GM21717 (cell line): ENCODE data around the gene ZFYVE1.
"Not testable (repeated sequence)": the region's sequence is repeated elsewhere in the genome, so short reads cannot be mapped to it uniquely, and the experiment has no call there.

Experiments
- ATAC-seq: cut with Tn5 transposase; IDR thresholded peaks from one replicate; pipeline ENCODE4 v1.9.1; 2021; ENCODE audit warnings: mild to moderate bottlenecking, moderate library complexity; ENCODE audit not compliant: unreplicated experiment

The ZFYVE1 gene

DNA sequence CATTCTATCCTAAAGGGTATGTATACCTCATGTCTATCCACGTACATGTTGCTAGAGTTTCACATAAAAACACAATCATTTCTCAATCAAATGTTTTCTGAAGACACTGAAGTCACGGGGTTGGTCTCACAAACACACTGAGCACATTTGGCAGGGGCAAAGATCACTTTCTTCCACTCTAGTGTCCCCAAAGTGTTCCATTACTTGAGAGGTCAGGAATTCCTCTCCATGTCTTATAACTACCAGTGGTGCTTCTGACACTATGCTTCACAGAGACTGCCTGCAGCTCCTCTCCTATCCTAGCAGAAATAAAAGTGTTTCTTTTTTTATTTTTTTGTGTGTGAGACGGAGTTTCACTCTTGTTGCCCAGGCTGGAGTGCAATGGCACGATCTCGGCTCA, 19.1 kb downstream of the ZFYVE1 start:
- no peak for ATAC-seq

DNA sequence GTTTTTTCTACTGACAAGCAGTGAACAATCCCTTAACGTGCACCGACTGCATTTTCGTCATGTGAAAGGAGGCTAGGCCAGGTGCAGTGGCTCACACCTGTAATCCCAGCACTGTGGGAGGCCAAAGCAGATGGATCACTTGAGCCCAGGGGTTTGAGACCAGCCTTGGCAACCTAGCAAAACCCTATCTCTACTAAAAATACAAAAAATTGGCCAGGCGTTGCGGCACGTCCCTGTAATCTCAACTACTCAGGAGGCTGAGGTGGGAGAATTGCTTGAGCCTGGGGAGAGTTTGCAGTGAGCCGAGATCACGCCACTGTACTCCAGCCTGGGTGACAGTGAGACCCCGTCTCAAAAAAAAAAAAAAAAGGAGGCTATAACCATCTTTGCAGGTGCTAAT, 22.3 kb downstream of the ZFYVE1 start:
- not testable (repeated sequence) for ATAC-seq

DNA sequence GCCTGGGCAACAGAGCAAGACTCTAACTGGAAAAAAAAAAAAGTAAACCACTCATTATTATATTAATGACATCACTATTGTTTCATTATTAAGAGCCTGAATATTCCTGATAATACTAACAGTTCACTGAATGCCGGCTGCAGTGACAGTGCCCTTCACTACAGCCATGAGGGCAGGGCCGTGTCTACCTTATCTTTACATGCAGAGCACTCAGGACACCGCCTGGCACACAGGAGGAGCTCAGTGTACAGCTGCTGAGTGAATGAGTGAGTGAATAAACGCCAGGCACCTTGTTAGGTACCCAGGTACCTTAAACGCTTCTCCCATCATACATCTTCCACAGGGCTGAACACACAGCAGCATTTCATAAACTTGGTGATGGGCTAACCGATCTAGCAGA, 23.2 kb downstream of the ZFYVE1 start:
- no peak for ATAC-seq

DNA sequence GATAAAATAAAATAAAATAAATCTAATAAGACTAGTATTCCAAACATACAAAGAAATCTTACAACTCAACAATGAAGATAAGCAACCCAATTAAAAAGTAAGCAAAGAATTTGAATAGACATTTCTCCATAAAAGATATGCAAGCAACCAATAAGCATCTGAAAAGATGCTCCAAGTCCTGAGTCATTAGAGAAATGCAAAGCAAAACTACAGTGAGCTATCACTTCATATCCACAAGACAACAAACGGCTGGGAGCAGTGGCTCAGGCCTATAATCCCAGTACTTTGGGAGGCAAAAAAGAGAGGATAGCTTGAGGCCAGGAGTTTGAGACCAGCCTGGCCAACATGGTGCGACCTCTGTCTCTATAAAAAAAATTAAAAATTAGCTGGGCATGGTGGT, 26.8 kb downstream of the ZFYVE1 start:
- no peak for ATAC-seq

DNA sequence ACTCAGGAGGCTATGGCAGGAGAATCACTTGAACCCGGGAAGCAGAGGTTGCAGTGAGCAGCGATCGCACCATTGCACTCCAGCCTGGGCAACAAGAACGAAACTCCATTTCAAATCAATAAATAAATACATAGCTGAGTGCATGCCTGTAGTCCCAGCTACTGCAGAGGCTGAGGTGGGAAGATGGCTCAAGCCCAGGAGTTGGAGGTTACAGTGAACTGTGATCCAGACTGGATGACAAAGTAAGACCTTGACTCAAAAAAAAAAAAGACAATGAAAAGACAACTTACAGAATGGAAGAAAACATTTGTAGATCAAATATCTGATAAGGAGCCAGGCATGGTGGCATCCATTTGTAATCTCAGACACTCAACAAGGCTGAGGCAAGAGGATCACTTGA, 27.6 kb downstream of the ZFYVE1 start:
- no peak for ATAC-seq

DNA sequence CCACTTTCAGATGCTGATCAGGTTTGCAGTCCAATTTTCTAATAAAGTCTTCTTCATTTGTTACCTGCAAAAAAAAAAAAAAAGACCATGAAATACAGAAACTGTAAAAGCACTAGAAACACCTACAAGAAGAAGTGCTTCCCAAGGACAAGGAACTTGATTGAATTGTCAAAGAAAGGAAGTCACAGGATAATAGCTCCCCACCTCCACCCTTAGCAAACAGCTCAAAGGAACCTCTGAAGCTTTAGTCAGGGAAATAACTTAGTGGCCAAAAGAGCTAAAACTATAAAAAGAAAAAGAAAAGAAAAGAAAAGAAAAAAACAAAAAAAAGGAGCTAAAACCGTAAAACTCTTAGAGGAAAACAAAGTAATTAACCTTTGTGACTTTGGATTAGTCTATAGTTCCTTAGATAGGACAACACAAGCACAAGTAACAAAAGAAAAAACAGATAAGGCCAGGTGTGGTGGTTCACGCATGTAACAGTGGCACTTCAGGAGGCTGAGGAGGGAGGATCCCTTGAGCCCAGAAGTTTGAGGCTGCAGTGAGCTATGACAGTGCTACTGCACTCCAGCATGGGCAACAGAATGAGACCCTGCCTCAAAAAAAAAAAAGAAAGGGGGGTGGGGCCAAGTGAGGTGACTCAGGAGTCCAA, 28.5 kb downstream of the ZFYVE1 start:
- no peak for ATAC-seq

DNA sequence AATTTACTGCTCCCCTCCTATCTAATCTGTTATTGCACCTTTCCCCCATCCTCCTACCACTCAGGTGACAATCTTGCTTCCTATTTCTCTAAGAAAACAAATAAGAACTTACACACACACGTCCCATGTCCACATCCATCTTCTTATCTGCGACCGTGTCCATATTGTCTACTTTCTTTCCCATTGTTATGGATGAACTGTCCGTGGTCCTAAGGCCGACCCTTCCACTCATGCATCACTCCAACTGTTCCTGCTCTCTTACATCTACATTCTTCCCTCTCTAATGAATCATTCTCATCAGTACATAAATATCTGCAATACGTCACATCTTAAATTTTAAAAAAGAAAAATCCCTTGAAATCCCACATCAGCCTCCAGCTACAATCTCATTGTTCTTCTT, 30.0 kb downstream of the ZFYVE1 start:
- no peak for ATAC-seq

DNA sequence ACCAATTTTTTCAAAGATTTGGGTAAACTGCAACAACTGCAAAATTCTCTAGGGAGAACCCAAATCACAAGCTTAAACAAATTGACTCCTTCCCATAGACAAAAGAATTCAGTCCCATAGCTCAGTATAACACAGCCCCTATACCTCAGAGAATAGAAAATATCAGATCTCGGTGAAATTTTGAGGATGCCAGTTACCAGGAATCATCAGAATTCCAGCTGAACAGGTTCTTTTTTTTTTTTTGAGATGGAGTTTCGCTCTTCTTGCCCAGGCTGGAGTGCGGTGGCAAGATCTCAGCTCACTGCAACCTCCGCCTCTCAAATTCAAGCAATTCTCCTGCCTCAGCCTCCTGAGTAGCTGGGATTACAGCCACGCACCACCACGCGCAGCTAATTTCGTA, 36.7 kb downstream of the ZFYVE1 start:
- no peak for ATAC-seq

DNA sequence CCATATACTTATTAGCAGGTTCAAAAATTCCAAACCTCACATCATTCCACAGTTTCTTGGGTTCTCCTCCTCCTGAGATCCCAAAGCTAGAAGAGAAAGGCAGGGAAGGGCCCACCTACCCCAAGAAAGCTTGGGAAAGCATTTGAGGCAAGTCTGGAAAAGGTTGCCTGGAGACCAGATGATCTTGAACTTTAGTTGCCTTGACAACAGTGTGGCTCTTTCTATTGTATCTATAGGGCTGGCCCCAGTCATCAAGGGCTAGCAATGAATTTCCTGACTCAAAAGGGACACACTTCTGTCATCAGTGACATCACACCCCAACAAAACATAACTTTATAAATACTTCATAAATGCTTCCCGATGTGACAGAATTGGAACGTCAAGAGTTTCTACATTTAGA, 40.0 kb downstream of the ZFYVE1 start:
- ATAC-seq, result no peak

DNA sequence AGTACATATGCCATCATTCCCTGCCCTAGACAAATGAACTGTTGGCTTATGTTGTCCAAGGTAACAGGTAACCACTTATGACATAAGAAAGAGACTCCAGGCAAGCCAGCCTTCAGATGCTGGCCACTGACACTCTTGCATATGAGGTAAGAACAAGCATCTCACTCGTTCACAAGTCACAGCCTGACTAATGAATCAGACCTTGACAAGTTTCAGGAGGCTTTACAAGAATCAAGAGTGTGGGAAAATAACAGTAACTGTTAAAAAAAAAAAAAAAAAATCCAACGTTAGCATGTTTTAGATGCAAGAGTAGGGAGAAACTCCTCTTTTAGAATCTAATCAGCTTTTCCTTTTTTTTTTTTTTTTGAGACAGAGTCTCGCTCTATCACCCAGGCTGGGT, 40.7 kb downstream of the ZFYVE1 start:
- ATAC-seq, result no peak

DNA sequence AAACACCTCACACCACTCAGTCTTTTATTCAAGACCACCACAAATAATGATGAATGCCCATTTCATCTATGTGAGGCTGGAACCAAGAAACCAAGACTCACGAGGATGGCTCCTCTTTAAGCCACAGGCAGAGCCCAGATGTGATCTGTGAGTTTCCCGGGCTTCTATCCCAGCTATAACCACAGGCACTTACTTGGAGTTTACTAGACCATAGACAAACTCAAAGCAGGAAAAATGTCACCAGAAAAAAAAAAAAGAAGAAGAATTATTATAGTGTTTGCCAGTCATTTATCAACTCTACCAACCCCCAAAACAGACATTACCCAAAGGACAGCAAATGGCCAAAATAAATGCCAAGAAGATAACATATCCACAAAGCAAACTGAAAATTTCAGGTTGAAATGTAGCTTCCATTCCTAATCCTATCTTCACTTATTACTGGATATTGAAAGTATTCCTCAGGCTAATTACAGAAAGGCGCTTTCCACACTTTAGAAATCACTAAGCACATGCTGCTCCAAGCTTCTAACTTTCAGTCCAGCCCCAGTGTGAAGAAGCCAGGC, 44.7 kb downstream of the ZFYVE1 start:
- no peak for ATAC-seq

DNA sequence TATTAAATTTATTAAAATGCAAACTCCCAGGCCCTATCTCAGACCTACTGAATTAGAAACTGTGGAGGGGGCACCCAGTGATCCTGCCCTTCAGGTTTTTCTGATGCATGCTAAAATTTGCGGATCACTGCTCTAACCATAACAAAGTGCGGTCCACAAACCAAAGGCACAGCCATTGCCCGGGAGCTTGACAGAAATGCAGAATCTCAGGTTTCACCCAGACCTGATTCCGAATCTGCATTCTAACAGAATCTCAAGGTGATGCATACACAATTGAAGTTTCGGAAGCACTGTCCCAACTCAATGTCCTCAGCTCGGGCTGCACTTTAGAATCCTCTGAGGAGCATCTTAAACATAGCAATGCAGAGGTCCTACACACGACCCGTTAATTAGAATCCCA, 46.0 kb downstream of the ZFYVE1 start:
- ATAC-seq, result no peak

DNA sequence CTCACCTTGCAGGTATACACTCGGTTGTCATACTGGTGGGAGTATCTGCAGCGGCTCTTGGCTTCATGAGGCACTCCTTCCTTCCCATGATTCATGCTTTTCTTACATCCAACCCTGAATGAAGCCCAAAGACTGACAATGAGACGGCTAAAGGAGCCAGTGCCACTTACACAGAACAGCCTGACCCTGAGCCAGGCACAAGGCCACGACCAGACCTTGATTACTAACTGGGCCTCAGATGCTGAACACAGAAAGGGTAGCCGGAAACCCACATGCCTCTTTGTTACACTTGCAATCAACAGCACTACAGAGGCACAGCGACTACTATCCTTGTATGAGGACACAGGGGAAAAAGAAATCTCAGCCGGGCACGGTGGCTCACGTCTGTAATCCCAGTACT, 48.0 kb downstream of the ZFYVE1 start:
- no peak for ATAC-seq

DNA sequence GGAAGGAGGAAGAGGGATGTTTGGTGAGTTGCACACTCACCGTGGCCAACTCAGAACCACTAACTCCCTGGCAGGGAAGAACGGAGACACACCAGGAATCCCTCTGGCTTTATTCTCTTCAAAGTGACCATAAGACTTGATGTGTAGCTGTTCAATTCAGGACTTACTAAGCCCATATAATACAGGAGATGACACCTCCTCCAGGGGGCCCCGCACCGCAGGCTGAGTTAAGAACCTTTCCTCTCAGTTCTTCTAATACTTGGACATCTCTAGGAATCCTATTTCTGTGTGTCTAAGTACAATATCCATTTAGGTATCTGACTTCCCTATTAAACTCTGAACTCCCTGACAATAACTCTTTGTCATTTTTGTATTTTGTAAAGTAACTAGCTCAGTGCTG, 51.1 kb downstream of the ZFYVE1 start:
- no peak for ATAC-seq

DNA sequence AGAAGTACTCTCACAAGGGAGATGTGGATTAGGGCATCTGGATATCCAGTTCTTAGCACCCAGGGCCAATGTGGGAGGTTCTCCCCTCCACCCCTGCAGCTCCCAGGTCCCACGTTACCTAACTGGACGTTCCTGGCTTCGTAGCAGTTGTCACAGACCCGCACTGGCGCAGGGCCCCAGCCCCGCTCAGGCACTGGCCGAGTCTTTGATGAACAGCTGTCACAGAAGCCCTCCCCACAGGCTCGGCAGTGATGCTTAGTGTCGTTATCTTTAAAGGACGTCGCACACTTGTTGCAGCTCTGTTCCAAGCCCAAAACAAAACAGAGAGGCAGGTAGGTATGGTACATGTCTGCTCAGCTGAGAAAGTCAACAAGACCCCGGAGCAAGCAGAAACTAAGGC, 52.2 kb downstream of the ZFYVE1 start:
- ATAC-seq, result no peak

DNA sequence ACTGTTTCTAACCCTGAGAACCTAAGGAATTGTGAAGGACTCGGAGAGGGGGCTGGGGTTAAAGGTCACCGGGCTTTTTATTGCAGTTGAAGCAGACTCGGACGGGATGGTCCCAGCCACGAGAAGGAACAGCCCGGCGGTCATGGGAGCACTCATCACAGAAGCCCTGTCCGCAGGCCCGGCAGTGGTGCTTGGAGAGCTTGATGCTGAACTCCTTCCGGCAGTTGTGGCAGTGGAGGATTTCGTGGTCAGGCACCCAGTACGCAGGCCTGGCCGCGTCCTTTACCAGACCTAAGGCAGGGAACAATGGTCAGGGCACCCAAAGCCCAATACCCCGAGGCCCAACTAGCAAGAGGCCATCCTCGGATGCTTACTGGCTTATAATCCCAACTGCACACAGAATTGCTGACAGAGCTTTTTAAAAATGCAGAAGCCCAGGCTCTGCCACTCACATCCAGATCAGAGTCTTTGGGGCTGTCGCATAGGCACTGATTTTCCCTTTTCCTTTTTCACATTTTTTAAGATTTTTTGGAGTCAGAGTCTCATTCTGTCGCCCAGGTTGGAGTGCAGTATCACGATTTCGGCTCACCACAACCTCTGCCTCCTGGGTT, 56.0 kb downstream of the ZFYVE1 start:
- ATAC-seq, result no peak

DNA sequence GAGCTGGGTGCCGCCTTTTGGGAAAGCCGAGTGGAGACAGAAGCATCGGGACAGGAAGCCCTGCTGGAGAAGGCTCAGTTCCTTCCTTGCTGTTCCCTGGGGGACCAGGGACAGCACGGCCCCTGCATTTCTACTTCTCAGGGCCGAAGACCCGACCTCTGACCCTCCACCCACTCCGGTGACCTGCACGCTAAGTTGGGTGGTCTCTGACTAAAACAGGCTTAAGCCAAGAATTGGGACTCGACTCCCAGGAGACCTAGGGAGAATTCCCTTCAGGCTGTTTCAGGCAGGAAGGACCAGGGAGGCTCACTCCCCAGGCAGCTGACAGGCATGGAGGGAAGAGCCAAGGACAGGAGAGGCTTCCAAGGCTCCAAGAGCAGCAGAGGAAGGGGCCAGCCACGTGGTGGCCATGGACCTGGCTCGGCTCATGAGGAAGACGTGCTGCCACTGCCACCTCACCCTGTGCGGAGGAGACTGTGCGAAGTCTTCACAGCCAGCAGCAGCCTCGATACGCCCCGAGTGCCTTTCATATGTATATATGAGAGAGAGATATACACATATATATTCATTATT, 56.8 kb downstream of the ZFYVE1 start:
- no peak for ATAC-seq

DNA sequence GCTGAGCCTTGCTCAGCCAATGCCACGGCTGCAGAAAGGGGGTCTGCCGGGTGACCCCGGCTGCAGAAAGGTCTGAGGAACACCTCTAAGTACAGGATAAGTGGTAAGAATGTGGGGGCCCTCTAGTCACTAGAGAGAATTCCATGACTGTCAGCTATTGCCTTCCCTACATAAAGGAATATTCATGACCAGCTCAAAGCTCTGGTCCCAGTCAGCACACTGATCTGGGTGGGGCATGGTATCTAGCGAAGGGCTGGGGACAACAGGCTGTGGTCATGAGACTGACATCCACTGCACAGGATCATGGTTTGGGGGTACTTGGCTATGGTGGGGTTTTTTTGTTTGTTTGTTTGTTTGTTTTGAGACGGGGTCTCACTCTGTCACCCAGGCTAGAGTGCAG, 58.6 kb downstream of the ZFYVE1 start:
- no peak for ATAC-seq

DNA sequence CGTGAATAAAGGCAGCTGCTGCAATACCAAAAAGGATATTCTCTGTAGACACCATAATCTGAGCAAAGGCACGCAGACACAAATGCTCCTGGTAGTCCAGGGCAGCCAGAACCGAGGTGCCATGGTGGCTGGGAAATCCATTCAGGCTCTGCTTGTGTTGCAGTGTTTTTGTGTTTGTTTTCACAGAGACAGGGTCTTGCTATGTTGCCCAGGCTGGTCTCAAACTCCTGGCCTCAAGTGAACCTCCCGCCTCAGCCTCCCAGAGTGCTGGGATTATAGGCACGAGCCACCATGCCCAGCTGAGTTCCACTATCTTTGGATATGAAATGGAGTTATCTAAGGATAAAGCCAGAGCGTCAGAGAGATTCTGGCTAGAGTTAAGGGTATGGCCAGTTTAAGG, 60.9 kb downstream of the ZFYVE1 start:
- no peak for ATAC-seq

DNA sequence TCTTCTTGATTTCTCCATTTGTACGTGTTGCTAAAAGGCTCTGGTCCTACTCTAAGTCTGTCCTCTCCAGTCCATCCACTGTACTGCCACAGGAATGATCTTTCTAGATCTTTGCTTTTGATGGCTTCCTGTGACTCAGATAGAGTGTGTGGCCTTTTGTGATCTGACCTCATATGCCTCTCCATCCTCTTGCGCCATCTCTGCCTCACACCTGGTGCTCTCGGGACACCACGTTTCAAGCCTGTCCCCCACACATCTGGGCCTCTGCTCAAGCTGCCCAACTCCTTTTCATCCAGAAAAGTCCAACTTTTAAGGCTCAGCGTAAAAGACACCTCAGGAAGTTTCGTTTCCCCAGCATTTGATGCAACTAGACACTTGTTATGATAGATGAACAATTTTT, 61.7 kb downstream of the ZFYVE1 start:
- ATAC-seq, result no peak

DNA sequence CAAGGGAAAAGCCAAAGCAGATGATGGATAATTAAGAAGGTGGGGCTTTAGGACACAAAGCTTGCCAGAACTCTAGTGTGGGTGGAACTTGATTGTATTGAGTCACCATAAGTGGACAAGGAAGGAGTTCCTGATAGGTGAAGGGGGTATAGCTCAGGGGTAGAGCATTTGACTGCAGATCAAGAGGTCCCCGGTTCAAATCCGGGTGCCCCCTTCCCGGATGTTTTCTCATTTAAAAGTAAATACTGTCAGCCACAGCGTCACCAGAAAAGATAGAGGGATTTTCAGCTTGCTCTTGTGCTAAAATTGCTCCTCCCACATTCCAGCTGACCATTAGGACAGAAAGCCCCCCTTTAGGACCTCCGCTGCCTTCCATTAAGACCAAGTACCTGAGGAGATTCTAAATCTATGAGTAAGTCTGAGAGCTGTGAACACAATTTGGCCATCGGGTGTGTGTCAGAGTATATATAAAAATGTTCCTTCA, 64.0 kb downstream of the ZFYVE1 start:
- ATAC-seq, result no peak

DNA sequence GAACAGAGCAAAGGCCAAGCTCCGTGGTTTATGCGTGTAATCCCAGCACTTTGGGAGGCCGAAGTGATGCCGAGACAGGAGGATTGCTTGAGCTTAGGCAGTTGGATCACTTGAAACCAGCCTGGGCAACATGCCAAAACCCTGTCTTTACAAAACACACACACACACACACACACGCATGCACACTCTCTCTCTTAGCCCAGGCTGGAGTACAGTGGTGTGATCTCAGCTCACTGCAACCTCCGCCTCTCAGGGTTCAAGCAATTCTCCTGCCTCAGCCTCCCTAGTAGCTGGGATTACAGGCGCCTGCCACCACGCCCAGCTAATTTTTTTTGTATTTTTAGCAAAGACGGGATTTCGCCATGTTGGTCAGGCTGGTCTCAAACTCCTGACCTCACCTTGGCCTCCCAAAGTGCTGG, 64.6 kb downstream of the ZFYVE1 start:
- not testable (repeated sequence) for ATAC-seq
